ENCODE results near the gene CHST3. TPM values are rescaled to one million over a fixed set of nuclear protein-coding genes. Genes with fewer than 3 reads are reported as not detected.

Gene CHST3
- polyA plus RNA-seq, 3 donors: 16.3 to 18.8 (median 17.9) TPM

DNA sequence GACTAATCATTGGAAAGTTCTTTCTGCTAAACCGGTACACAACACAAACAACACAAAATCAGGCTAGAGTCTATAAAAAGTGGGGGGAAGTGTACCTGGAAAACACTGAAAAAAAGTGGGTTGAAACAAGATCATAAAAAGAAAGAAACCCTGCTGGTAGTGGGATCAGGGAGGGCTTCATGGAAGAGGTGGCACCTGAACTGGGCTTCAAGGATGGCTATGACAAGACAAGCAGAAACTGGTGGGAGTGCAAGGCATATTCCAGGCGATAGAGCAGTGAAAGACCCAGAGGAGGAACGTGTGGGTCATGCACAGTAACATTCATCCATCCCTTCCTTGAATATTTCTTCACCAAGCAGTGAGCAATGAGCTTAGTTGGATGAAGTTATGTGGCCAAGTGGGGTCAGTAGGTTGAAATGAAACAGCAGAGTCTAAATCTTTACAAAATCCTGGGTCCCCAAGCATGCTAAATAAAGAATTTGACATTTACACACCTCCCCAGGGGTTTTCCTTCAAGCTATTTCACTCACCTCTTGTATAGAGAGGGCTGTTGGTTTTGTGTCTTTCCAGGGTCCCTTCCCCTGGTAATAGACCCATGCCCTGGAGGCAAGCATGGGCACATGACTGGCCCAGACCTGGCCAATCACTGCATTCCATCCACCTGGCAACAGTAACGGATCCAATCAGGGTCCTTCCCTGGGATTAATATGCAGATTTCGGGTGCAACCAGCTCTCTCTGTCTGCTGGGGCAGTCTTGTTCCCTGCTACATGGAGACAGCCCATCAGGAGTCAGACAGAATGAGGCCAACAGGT is 86.0 kb downstream of the CHST3 start:
- no peak for DNase-seq

DNA sequence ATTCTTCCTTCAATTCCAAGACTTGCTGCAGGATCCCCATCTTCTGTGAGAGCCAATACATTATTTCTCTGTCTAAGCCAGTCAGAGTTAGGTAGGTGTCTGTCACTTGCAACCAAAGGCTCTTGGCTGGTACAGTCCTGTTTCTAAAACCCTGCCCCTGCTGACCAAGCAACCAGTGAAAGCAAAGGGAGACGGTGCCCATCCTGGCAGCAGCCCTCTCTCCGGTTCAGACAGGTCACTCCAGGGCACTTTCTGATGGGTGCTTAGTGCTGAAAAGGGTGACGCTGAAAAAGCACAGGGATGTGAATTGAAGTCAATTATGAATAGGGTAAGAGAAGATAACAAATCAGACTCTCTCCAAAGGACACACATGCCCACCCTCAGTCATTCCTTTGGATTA is 86.7 kb downstream of the CHST3 start:
- no peak for DNase-seq

DNA sequence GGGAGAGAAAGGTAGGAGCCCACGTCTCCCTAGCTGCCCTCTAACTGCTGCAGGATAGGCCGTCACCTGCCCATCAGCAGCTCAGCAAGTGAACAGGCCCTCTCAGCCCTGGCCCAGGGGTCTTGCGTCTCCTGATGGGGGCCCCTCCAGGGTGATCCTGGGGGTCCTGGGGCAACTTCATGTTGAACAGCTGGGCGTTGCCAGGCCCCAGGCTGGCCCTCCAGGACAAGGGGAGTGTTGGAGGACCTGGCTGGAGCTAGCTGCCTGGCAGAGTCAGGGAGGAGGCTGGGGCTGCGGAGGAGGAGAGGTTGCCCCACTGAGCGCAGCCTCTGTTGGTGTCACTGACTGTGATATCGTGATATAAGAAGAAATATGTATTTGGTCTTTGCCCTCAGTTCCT is 89.5 kb downstream of the CHST3 start:
- DNase-seq: no peak

DNA sequence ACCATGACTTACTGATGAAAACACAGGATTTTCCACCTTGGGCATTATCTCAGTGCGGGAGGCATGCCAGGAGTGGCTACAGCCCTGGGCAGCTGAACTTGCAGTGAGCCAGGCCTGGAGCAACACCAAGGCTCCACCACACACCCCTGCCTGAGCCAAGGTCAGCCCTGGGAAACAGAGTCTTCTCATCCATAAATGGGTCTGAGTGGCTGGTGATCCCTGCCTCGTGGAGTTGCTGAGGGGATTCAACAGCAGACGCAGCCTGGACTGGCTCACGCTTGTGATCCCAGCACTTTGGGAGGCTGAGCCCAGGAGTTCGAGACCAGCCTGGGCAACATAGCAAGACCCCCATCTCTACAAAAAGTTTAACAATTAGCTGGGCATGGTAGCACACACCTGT is 91.9 kb downstream of the CHST3 start:
- no peak for DNase-seq

DNA sequence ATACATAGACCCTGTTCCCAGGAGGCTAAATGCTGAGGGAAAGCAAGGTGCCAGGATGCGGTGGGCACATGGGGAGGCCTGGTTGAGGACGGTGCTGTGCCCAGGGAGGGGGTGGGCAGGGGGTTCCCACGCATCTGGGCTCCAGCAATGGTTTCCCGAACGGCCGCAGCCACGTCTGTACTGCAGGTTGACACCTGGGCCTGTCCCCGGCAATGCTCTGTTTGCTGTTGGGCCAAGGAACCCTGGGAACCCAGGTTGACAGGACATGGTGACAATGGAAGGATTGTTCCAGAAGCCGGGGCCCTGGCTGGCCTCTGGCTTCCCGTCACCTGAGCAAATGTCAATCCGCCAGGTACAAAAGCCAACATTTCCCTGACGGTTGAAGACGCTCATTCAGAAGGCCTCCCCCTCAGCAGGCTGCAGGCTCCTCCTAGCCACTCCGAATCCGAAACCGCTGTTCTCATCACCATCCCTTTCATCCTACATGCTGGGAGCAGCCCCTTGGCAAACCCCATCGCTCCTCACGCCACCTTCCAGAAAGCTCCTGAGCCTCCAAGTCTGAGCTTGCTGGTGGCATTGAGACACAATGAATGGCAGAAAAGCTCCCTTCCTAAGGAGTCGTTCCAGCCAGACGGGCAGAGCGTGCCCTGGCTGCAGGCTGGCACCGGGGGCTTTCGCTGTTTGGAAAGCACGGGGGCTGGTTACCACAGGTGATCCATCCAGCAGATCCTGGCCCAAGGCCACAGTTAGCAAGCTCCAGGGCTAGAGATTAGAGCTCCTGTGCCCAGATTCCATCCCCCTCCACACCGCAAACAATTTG is 92.9 kb downstream of the CHST3 start:
- no peak for DNase-seq

DNA sequence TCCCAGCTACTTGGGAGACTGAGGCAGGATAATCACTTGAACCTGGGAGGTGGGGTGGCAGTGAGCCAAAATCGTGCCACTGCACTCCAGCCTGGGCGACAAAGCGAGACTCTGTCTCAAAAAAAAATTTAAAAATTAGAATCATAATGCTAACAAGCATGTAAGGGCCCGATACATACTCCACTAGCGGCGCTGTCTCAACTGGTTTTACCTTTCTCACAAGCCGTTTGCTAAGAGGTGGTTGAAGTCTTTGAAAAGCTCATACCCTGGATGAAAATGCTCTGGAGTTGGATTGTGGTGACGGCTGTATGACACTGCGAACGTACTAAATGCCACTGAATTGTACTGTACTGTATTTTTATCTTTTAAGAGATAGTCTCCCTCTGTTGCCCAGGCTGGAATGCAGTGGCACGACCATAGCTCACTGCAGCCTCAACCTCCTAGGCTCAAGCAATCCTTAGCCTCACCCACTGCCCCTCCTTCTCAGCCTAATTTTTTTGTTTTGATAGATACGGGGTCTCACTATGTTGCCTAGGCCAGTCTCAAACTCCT is 94.2 kb downstream of the CHST3 start:
- no peak for DNase-seq

DNA sequence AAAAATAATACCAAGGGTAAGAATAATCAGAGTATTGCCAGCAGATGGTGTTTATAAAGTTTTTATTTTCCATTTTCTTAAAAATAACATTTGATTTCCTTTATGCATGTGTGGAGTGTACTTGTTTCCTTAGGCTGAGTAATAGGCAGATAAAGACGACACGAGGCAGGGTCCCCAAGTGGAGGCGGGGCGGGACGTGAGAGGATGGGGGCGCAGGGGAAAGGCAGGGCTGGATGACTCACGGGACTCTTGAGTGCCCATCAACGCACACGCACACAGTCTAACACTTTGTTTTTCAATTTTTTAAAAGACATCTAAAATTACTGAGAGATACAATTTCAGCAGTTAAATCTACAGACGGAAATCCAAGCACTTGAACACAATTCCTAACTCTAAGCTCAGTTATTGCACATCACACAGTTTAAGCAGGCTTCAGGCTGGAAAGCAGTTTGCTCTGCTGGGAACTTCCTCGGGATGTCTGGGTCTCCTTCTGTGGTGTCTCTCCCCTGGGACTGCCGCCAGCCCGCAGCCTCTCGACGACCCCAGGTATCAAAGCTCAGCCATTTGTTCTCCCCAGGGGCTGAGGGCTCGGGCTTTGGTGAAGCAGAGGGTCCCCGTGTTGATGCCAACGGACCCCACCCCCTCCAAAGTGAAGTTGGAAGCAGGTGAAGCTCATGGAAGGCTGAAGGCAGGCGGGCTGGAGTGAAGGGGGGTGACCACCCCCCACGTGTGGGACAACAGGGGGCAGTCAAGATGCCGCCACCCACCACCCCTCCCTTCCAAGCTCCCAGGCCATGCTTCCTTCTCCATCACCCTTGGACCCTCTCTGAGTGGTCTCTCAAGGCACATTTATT is 95.0 kb downstream of the CHST3 start:
- DNase-seq: no peak

DNA sequence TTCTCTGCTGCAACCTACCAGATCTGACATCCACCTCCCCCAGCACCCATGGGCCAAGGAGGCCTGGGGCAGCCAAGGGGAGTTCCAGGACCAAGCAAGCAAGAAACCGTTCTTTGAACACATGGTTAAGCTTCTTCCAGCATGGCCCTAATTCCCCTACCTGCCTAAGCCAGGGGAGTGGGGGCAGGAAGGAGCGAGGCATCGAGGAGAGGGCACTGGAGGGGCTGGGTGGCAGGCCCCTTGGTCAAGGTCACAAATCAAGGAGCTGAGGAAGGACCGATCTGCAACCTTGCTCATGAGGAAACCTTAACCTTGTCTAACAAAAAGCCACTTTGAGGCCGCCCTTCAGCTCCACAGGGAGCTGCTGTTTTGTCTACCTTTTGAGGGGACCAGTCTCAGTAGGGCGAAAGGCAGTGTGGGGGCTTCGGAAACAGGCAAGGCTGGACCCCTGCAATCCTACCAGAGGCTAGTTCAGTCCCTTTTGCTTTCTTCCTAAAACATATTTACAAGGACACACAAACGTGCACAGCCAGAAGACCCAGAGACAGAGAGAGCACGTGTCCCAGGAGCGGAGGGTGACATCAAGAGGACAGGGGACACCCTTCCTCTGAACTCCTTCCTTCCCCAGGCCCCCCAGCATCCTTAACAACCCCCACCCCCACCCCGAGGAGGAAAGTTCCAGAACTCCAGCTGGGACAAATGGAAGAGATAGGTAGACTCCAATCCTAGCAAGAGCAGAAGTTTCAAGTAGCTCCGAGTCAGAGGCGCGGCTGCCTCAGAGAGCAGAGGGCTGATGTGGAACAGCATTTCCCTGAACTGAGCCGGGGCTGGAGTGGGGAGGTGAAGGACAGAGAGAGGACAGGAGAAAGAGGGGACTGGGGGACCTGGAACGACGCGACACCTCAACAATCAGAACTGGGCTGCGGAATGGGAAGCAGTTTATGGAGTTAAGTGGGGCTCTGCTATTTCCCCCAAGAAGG is 95.9 kb downstream of the CHST3 start:
- DNase-seq: no peak

DNA sequence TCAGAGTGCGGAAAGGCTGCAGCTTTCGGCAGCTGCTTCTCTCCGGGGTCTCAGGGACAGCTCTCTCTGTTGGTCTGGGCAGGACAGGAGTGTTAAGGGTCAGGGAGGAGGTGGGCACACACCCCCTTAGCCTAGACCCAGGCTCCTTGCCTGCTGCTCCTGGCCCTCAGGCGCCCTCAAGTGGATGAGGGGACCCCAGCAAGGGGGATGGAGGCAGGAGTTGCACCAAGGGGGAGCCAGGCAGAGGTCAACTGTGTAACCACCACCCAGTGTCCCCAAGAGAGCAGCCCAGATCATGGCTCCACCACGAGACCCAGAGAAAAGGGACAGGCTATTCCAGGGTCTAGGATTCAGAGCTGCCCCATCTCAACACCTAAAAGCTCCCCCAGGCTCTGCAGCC is 97.3 kb downstream of the CHST3 start:
- no peak for DNase-seq

DNA sequence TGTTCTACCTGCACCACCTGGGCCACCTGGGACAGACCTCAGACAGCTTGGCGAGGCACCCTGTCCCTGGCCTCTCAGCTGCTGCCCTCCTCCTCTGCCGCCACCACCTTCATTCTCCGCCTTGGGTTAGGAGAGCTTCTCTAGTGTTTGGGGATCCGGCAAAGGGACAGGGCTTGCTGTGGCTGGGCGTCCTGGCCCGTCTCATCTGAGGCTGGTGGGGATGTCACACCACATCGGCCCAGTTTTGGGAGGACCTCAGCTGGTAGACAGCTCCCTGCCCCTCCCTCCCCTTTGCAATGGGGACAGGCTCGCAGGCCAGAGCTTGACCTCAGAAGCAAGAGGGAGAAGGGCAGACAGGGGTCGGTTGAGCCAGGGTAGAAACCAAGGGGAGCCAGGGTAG is 97.7 kb downstream of the CHST3 start:
- no peak for DNase-seq

DNA sequence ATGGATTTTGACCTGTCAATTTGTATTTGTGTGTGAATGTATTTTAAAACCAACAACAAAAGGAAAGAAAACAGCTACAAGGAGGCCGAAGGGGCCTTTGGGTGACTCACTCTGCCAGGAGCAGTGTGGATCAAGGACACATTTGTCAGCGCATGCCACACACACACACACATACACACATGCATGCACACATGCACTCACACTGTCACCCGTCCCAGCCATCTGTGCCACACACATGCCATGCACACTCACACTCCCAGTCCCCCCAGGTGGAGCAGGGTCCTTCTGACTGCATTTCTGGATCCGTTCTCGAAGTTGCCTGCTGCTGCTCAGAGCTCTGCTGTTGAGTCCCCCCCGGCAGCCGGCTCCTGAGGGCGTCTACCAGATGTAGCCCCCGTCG is 98.2 kb downstream of the CHST3 start:
- DNase-seq: no peak

Other genes starting within 250 kb of the CHST3 start
- gene C10orf105, start 244.6 kb upstream of the CHST3 start, polyA plus RNA-seq (ENCODE audit: insufficient read length in 3 of 3): under 1 TPM; 0.07 to 0.26 (median 0.21) TPM
- 10 to 100 TPM in 1 of 3 donors, 1 to 10 TPM in 2; 8.4 to 10.5 (median 8.6) TPM for gene VSIR, start 190.9 kb upstream of the CHST3 start, polyA plus RNA-seq (ENCODE audit: insufficient read length in 3 of 3)
- 100 to 1,000 TPM; 787 to 897 (median 858) TPM for gene PSAP, start 113.1 kb upstream of the CHST3 start, polyA plus RNA-seq (ENCODE audit: insufficient read length in 3 of 3)
- 100 to 1,000 TPM; 156 to 163 (median 159) TPM for gene SPOCK2, start 124.2 kb downstream of the CHST3 start, polyA plus RNA-seq (ENCODE audit: insufficient read length in 3 of 3)